Astrocyte (in vitro differentiated cells and primary cell): ENCODE results near the gene CRELD2.

Source experiments
- EZH2 ChIP-seq: IDR thresholded peaks from 2 replicates; pipeline ENCODE4 v1.6.1; 2012; ENCODE audit warnings: mild to moderate bottlenecking, low read length, inconsistent platforms; ENCODE audit not compliant: insufficient read depth
- TF ChIP-seq, protein P1 (sequence below): IDR thresholded peaks from 2 replicates; pipeline ENCODE4 v1.5.1; 2011; ENCODE audit warnings: low read depth, mild to moderate bottlenecking, inconsistent platforms, low read length, moderate library complexity; ENCODE audit not compliant: insufficient read depth

- TF ChIP-seq, protein P1, sequence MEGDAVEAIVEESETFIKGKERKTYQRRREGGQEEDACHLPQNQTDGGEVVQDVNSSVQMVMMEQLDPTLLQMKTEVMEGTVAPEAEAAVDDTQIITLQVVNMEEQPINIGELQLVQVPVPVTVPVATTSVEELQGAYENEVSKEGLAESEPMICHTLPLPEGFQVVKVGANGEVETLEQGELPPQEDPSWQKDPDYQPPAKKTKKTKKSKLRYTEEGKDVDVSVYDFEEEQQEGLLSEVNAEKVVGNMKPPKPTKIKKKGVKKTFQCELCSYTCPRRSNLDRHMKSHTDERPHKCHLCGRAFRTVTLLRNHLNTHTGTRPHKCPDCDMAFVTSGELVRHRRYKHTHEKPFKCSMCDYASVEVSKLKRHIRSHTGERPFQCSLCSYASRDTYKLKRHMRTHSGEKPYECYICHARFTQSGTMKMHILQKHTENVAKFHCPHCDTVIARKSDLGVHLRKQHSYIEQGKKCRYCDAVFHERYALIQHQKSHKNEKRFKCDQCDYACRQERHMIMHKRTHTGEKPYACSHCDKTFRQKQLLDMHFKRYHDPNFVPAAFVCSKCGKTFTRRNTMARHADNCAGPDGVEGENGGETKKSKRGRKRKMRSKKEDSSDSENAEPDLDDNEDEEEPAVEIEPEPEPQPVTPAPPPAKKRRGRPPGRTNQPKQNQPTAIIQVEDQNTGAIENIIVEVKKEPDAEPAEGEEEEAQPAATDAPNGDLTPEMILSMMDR = no peak
- TF ChIP-seq EZH2 = no peak
Observed at GRCh38 chr22:49943405-49943765, 25.0 kb downstream of the CRELD2 start.
